Smooth muscle cell (in vitro differentiated cells): ENCODE results near the gene ATP1A2. TPM values are rescaled to one million over a fixed set of nuclear protein-coding genes. Genes with fewer than 3 reads are reported as not detected.
A peak's percentile ranks its signal among the peaks of the same experiment; 100 is the strongest.

ENCODE experiments used
- DNase-seq: peaks from one replicate; lab custom pipeline; 2025; ENCODE audit not compliant: unreplicated experiment; lab: John Stamatoyannopoulos, UW
- H2AFZ ChIP-seq: fragments of 200-600 bp; sonication (generic); 2 replicates; pipeline ENCODE4 v1.6.0; 2016; ENCODE audit warnings: antibody characterized with exemption, low read depth, mild to moderate bottlenecking
- H3F3A ChIP-seq: fragments of 200-600 bp; sonication (generic); 2 replicates; pipeline ENCODE4 v1.6.0; 2017; ENCODE audit warnings: antibody characterized with exemption, low read depth
- H3K27ac ChIP-seq: fragments of 200-600 bp; sonication (generic); 2 replicates; pipeline ENCODE4 v1.5.1; 2016; ENCODE audit warnings: low read depth, mild to moderate bottlenecking
- H3K27me3 ChIP-seq: fragments of 200-600 bp; sonication (generic); 2 replicates; pipeline ENCODE4 v1.6.1; 2016; ENCODE audit warnings: low read depth, mild to moderate bottlenecking
- H3K36me3 ChIP-seq: fragments of 200-600 bp; sonication (generic); 2 replicates; pipeline ENCODE4 v1.5.1; 2016; ENCODE audit warnings: low read depth
- H3K4me1 ChIP-seq: fragments of 200-600 bp; sonication (generic); 2 replicates; pipeline ENCODE4 v1.5.1; 2016; ENCODE audit warnings: low read depth
- H3K4me2 ChIP-seq: fragments of 200-600 bp; sonication (generic); 2 replicates; pipeline ENCODE4 v1.6.0; 2016; ENCODE audit warnings: mild to moderate bottlenecking
- H3K4me3 ChIP-seq: fragments of 200-600 bp; sonication (generic); 2 replicates; pipeline ENCODE4 v1.5.1; 2016; ENCODE audit warnings: mild to moderate bottlenecking
- H3K79me2 ChIP-seq: fragments of 200-600 bp; sonication (generic); 2 replicates; pipeline ENCODE4 v1.6.0; 2016; ENCODE audit warnings: low read depth, mild to moderate bottlenecking
- H3K9ac ChIP-seq: fragments of 200-600 bp; sonication (generic); 2 replicates; pipeline ENCODE4 v1.6.0; 2016; ENCODE audit warnings: low read depth
- H3K9me3 ChIP-seq: fragments of 200-600 bp; sonication (generic); replicated peaks from 2 replicates; pipeline ENCODE4 v1.5.1; 2016; ENCODE audit warnings: low read depth
- H4K20me1 ChIP-seq: fragments of 200-600 bp; sonication (generic); 2 replicates; pipeline ENCODE4 v1.6.0; 2016; ENCODE audit warnings: low read depth
- CTCF ChIP-seq: fragments of 200-600 bp; sonication (generic); IDR thresholded peaks from 2 replicates; pipeline ENCODE4 v1.5.1; 2017; ENCODE audit warnings: borderline replicate concordance, mild to moderate bottlenecking, antibody characterized with exemption; ENCODE audit not compliant: insufficient read depth, poor library complexity, severe bottlenecking
- WGBS: methylation state at CpG from one replicate; pipeline ENCODE4 v1.1.7; 2016; ENCODE audit warnings: low lambda C conversion rate; 5-methylcytosine and 5-hydroxymethylcytosine counted together
- polyA plus RNA-seq: library from polyadenylated mRNA; unstranded; fragments of >200 nt; fragmentation: Nextera tagmentation; extraction: Ambion mirVana; gene quantifications from 2 replicates; pipeline ENCODE4 v1.2.1, GENCODE V29; 2016
- total RNA-seq: library from RNA; depleted of rRNA; stranded (reverse); fragments of >200 nt; gene quantifications from 2 replicates; pipeline ENCODE4 v1.2.3, GENCODE V29; 2014

Gene ATP1A2
- total and polyA plus RNA-seq, 2 experiments from 2014 or later: not detected

GRCh38 chr1:160177667-160178066 lies 62.1 kb downstream of the ATP1A2 start:
- H3F3A ChIP-seq: no peaks in the 10 kb centered on the region
- 50% methylated on average over 1 of the region's 1 CpG for WGBS
- H3K27ac ChIP-seq: peak overlapping the region; percentile 59
- H3K4me3 ChIP-seq: no peak overlapping the region
- H3K36me3 ChIP-seq: no peaks in the 10 kb centered on the region
- DNase-seq: no peak
- H3K27me3 ChIP-seq: no peaks in the 10 kb centered on the region
- peak overlapping the region; percentile 58 for H2AFZ ChIP-seq
- peaks cover 17% of the 10 kb centered on the region for H3K4me1 ChIP-seq
- H4K20me1 ChIP-seq: no peaks in the 10 kb centered on the region
- no peaks in the 10 kb centered on the region for H3K9me3 ChIP-seq
- H3K9ac ChIP-seq: no peak overlapping the region
- no peak for TF ChIP-seq CTCF
- H3K4me2 ChIP-seq: no peak overlapping the region
- H3K79me2 ChIP-seq: no peaks in the 10 kb centered on the region

GRCh38 chr1:160178731-160179130 lies 63.2 kb downstream of the ATP1A2 start:
- 93% methylated on average over 2 of the region's 2 CpGs for WGBS
- no peaks in the 10 kb centered on the region for H3K9me3 ChIP-seq
- no peaks in the 10 kb centered on the region for H3K36me3 ChIP-seq
- H3K4me2 ChIP-seq: no peak overlapping the region
- no peaks in the 10 kb centered on the region for H4K20me1 ChIP-seq
- no peaks in the 10 kb centered on the region for H3K27me3 ChIP-seq
- no peak overlapping the region for H3K27ac ChIP-seq
- no peak overlapping the region for H3K9ac ChIP-seq
- no peak overlapping the region for H2AFZ ChIP-seq
- H3F3A ChIP-seq: no peaks in the 10 kb centered on the region
- no peak overlapping the region for H3K4me3 ChIP-seq
- no peaks in the 10 kb centered on the region for H3K79me2 ChIP-seq
- no peak for DNase-seq
- no peak for TF ChIP-seq CTCF
- peaks cover 17% of the 10 kb centered on the region for H3K4me1 ChIP-seq

GRCh38 chr1:160179336-160179735 lies 63.8 kb downstream of the ATP1A2 start:
- H3K27ac ChIP-seq: no peak overlapping the region
- H3F3A ChIP-seq: no peaks in the 10 kb centered on the region
- H3K79me2 ChIP-seq: no peaks in the 10 kb centered on the region
- WGBS: 96% methylated on average over 4 of the region's 4 CpGs
- TF ChIP-seq CTCF: no peak
- H3K27me3 ChIP-seq: no peaks in the 10 kb centered on the region
- no peak overlapping the region for H3K4me3 ChIP-seq
- H4K20me1 ChIP-seq: no peaks in the 10 kb centered on the region
- no peak overlapping the region for H3K9ac ChIP-seq
- peaks cover 17% of the 10 kb centered on the region for H3K4me1 ChIP-seq
- H3K4me2 ChIP-seq: no peak overlapping the region
- H2AFZ ChIP-seq: no peak overlapping the region
- no peaks in the 10 kb centered on the region for H3K9me3 ChIP-seq
- H3K36me3 ChIP-seq: no peaks in the 10 kb centered on the region
- DNase-seq: no peak

- TF ChIP-seq CTCF: no peak
- H3K4me2 ChIP-seq: no peak overlapping the region
- no peak overlapping the region for H3K4me3 ChIP-seq
- no peak overlapping the region for H2AFZ ChIP-seq
- H3K36me3 ChIP-seq: no peaks in the 10 kb centered on the region
- WGBS: 91% methylated on average over 7 of the region's 7 CpGs
- no peaks in the 10 kb centered on the region for H3K79me2 ChIP-seq
- no peak overlapping the region for H3K27ac ChIP-seq
- no peak for DNase-seq
- H3F3A ChIP-seq: no peaks in the 10 kb centered on the region
- H3K27me3 ChIP-seq: no peaks in the 10 kb centered on the region
- no peaks in the 10 kb centered on the region for H4K20me1 ChIP-seq
- H3K4me1 ChIP-seq: no peaks in the 10 kb centered on the region
- no peak overlapping the region for H3K9ac ChIP-seq
- no peaks in the 10 kb centered on the region for H3K9me3 ChIP-seq
Measured at GRCh38 chr1:160186246-160186645, 70.7 kb downstream of the ATP1A2 start.
